Gastroesophageal sphincter (tissue), 4 donors: ENCODE results near the gene CCL11. TPM values are rescaled to one million over a fixed set of nuclear protein-coding genes. Genes with fewer than 3 reads are reported as not detected.

Source experiments
- ATAC-seq: fragments of 150-250 bp; one replicate; pipeline ENCODE4 v1.9.1; 2016; ENCODE audit warnings: mild to moderate bottlenecking, moderate library complexity
- H3K27ac ChIP-seq, 4 donors: fragments of 200-600 bp; sonication (generic) in 3 of 4; 1 replicate in 3 of 4; 2 replicates in 1 of 4; pipeline ENCODE4 v1.5.1; 2016 to 2019
- H3K27me3 ChIP-seq: fragments of 200-600 bp; sonication (generic); one replicate; pipeline ENCODE4 v1.5.1; 2019
- H3K36me3 ChIP-seq, 2 donors: fragments of 200-600 bp; sonication (generic); one replicate each; pipeline ENCODE4 v1.5.1; 2019; ENCODE audit warnings: control low read depth in 1 of 2
- H3K4me1 ChIP-seq, 3 donors: fragments of 200-600 bp; sonication (generic); 1 replicate in 2 of 3; 2 replicates in 1 of 3; pipeline ENCODE4 v1.5.1; 2016 to 2019; ENCODE audit warnings: control low read depth in 2 of 3
- H3K4me3 ChIP-seq, 2 donors: fragments of 200-600 bp; sonication (generic); one replicate each; pipeline ENCODE4 v1.5.1; 2019; ENCODE audit warnings: mild to moderate bottlenecking in 1 of 2, moderate library complexity in 1 of 2
- H3K9me3 ChIP-seq, 3 donors: fragments of 200-600 bp; sonication (generic); one replicate each; pipeline ENCODE4 v1.5.1; 2017 to 2019; ENCODE audit warnings: control low read depth in 2 of 3
- EP300 ChIP-seq: sonication (generic); formaldehyde crosslinking; IDR thresholded peaks from one replicate; pipeline ENCODE4 v1.6.1; 2017; ENCODE audit warnings: antibody characterized with exemption, mild to moderate bottlenecking
- POLR2A ChIP-seq, 2 donors: fragments of 450-650 bp; IDR thresholded peaks; one replicate each; pipeline ENCODE4 v1.6.1; 2017; ENCODE audit warnings: antibody characterized with exemption in 2 of 2, mild to moderate bottlenecking in 2 of 2, moderate library complexity in 1 of 2
- POLR2AphosphoS5 ChIP-seq: sonication (generic); formaldehyde crosslinking; IDR thresholded peaks from one replicate; pipeline ENCODE4 v1.6.1; 2017; ENCODE audit warnings: antibody characterized with exemption
- WGBS, 2 donors: methylation state at CpG; one replicate each; pipeline ENCODE4 v1.1.5; 2018; ENCODE audit warnings: low coverage in 1 of 2; 5-methylcytosine and 5-hydroxymethylcytosine counted together
- total RNA-seq, 4 donors: library from RNA; depleted of rRNA; stranded (reverse); fragments of >200 nt; gene quantifications; one replicate each; pipeline ENCODE4 v1.1.0, GENCODE V29; 2016
- TF ChIP-seq, protein P1 (sequence below), 4 experiments: fragments of 200-600 bp in 2 of 4; fragments of 450-650 bp in 2 of 4; sonication (generic) in 1 of 4; IDR thresholded peaks; one replicate each; pipeline ENCODE4 v1.5.1; 2017 to 2019; ENCODE audit warnings: antibody characterized with exemption in 4 of 4, mild to moderate bottlenecking in 2 of 4, moderate library complexity in 2 of 4

Gene CCL11
- total RNA-seq, 4 donors from 2014 or later, result 2.0 to 4.5 (median 2.7) TPM

- Histone ChIP-seq H3K27ac (peak overlapping the region in 2 of 4 donors; percentile 55 to 72), H3K27me3 (no peaks in the 10 kb centered on the region), H3K36me3 (no peaks in the 10 kb centered on the region), H3K9me3 (no peaks in the 10 kb centered on the region), H3K4me3 (no peak overlapping the region), H3K4me1 (peaks cover 5 to 57% (median 27%) of the 10 kb centered on the region in 3 donors)
- ATAC-seq, result no peak
- TF ChIP-seq POLR2AphosphoS5 (no peak), POLR2A (IDR thresholded peaks at IDR 0.05) (no peak), EP300 (no peak)
- TF ChIP-seq, protein P1, sequence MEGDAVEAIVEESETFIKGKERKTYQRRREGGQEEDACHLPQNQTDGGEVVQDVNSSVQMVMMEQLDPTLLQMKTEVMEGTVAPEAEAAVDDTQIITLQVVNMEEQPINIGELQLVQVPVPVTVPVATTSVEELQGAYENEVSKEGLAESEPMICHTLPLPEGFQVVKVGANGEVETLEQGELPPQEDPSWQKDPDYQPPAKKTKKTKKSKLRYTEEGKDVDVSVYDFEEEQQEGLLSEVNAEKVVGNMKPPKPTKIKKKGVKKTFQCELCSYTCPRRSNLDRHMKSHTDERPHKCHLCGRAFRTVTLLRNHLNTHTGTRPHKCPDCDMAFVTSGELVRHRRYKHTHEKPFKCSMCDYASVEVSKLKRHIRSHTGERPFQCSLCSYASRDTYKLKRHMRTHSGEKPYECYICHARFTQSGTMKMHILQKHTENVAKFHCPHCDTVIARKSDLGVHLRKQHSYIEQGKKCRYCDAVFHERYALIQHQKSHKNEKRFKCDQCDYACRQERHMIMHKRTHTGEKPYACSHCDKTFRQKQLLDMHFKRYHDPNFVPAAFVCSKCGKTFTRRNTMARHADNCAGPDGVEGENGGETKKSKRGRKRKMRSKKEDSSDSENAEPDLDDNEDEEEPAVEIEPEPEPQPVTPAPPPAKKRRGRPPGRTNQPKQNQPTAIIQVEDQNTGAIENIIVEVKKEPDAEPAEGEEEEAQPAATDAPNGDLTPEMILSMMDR (IDR thresholded peaks at IDR 0.05), result no peak
- WGBS, 2 donors, result 65 to 75% methylated on average over 4 to 7 of the region's 8 CpGs
Observed at GRCh38 chr17:34242587-34243363, 42.8 kb upstream of the CCL11 start.

- no peak for TF ChIP-seq EP300
- no peak for TF ChIP-seq POLR2A (IDR thresholded peaks at IDR 0.05)
- TF ChIP-seq POLR2AphosphoS5, result no peak
- TF ChIP-seq, protein P1 (IDR thresholded peaks at IDR 0.05), result no peak
- 73 to 83% methylated on average over 7 of the region's 7 CpGs for WGBS, 2 donors
- Histone ChIP-seq H3K4me1 (peaks cover 6 to 57% (median 27%) of the 10 kb centered on the region in 3 donors), H3K36me3 (no peaks in the 10 kb centered on the region), H3K4me3 (no peak overlapping the region), H3K9me3 (no peaks in the 10 kb centered on the region), H3K27me3 (no peaks in the 10 kb centered on the region), H3K27ac (peak overlapping the region in 1 of 4 donors; percentile 55)
- no peak for ATAC-seq
Observed at GRCh38 chr17:34243364-34244320, 41.9 kb upstream of the CCL11 start.

DNA sequence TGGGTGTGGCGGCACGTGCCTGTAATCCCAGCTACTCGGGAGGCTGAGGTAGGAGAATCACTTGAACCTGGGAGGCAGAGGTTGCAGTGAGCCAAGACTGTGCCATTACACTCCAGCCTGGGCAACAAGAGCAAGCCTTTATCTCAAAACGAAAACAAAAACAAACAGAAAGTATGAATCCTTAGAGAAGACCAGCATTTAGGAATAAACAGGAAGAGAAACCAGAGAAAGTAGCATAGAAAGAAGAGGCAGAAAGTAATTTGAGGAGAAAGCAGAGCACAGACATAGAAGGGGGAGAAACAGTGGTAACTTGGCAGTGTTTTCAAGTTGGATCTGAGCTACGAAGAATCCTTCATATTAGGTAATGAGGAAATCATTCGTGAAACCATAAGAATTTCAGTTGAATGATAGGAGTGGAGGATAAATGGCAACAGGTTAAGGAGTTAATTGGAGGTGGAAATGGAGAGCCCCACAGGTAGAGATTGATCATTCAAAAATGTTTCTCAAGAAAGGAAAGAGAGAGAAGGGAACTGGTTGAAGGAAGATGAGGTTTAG is 40.1 kb upstream of the CCL11 start:
- Histone ChIP-seq H3K4me3 (no peak overlapping the region), H3K4me1 (peaks cover 18 to 62% (median 39%) of the 10 kb centered on the region in 3 donors), H3K9me3 (no peaks in the 10 kb centered on the region), H3K27me3 (no peaks in the 10 kb centered on the region), H3K27ac (no peak overlapping the region), H3K36me3 (no peaks in the 10 kb centered on the region)
- TF ChIP-seq POLR2A (IDR thresholded peaks at IDR 0.05), result no peak
- TF ChIP-seq EP300, result no peak
- TF ChIP-seq POLR2AphosphoS5, result no peak
- TF ChIP-seq, protein P1 (IDR thresholded peaks at IDR 0.05), result no peak
- 43 to 72% methylated on average over 3 to 5 of the region's 6 CpGs for WGBS, 2 donors
- ATAC-seq, result no peak

DNA sequence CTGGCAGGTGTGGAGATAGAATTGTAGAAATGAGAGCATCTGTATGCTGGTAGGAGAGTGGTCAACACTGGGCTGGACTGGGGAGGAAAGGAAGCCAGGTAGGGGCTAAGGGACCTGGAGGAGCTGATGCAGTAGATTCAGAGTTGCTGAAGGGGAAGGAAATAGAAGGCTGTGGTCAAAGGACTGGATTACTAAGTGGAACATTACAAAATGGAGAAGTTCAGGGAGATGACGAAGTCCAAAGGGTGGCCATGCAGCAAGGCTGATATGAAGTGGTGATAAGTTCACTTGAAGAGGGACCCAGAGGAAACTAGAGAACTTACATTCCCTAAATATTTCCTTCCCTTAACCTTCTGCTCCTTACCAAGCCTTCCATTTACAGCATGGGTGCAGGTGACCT is 39.1 kb upstream of the CCL11 start:
- Histone ChIP-seq H3K9me3 (no peaks in the 10 kb centered on the region), H3K4me1 (peaks cover 23 to 62% (median 45%) of the 10 kb centered on the region in 3 donors), H3K4me3 (no peak overlapping the region), H3K27ac (peak overlapping the region in 2 of 4 donors; percentile 9 to 76), H3K36me3 (no peaks in the 10 kb centered on the region), H3K27me3 (no peaks in the 10 kb centered on the region)
- 59 to 90% methylated on average over 1 of the region's 1 CpG for WGBS, 2 donors
- TF ChIP-seq EP300, result no peak
- TF ChIP-seq, protein P1 (IDR thresholded peaks at IDR 0.05), result no peak
- TF ChIP-seq POLR2A (IDR thresholded peaks at IDR 0.05), result no peak
- no peak for TF ChIP-seq POLR2AphosphoS5
- ATAC-seq, result no peak
